Gastroesophageal sphincter (tissue), 4 donors: ENCODE results near the gene DMAP1. TPM values are rescaled to one million over a fixed set of nuclear protein-coding genes. Genes with fewer than 3 reads are reported as not detected.

Experiments
- ATAC-seq: fragments of 150-250 bp; one replicate; pipeline ENCODE4 v1.9.1; 2016; ENCODE audit warnings: mild to moderate bottlenecking, moderate library complexity
- H3K27ac ChIP-seq, 4 donors: fragments of 200-600 bp; sonication (generic) in 3 of 4; 1 replicate in 3 of 4; 2 replicates in 1 of 4; pipeline ENCODE4 v1.5.1; 2016 to 2019
- H3K27me3 ChIP-seq: fragments of 200-600 bp; sonication (generic); one replicate; pipeline ENCODE4 v1.5.1; 2019
- H3K36me3 ChIP-seq, 2 donors: fragments of 200-600 bp; sonication (generic); one replicate each; pipeline ENCODE4 v1.5.1; 2019; ENCODE audit warnings: control low read depth in 1 of 2
- H3K4me1 ChIP-seq, 3 donors: fragments of 200-600 bp; sonication (generic); 1 replicate in 2 of 3; 2 replicates in 1 of 3; pipeline ENCODE4 v1.5.1; 2016 to 2019; ENCODE audit warnings: control low read depth in 2 of 3
- H3K4me3 ChIP-seq, 2 donors: fragments of 200-600 bp; sonication (generic); one replicate each; pipeline ENCODE4 v1.5.1; 2019; ENCODE audit warnings: mild to moderate bottlenecking in 1 of 2, moderate library complexity in 1 of 2
- H3K9me3 ChIP-seq, 3 donors: fragments of 200-600 bp; sonication (generic); one replicate each; pipeline ENCODE4 v1.5.1; 2017 to 2019; ENCODE audit warnings: control low read depth in 2 of 3
- EP300 ChIP-seq: sonication (generic); formaldehyde crosslinking; IDR thresholded peaks from one replicate; pipeline ENCODE4 v1.6.1; 2017; ENCODE audit warnings: antibody characterized with exemption, mild to moderate bottlenecking
- POLR2A ChIP-seq, 2 donors: fragments of 450-650 bp; IDR thresholded peaks; one replicate each; pipeline ENCODE4 v1.6.1; 2017; ENCODE audit warnings: antibody characterized with exemption in 2 of 2, mild to moderate bottlenecking in 2 of 2, moderate library complexity in 1 of 2
- POLR2AphosphoS5 ChIP-seq: sonication (generic); formaldehyde crosslinking; IDR thresholded peaks from one replicate; pipeline ENCODE4 v1.6.1; 2017; ENCODE audit warnings: antibody characterized with exemption
- WGBS, 2 donors: methylation state at CpG; one replicate each; pipeline ENCODE4 v1.1.5; 2018; ENCODE audit warnings: low coverage in 1 of 2; 5-methylcytosine and 5-hydroxymethylcytosine counted together
- total RNA-seq, 4 donors: library from RNA; depleted of rRNA; stranded (reverse); fragments of >200 nt; gene quantifications; one replicate each; pipeline ENCODE4 v1.1.0, GENCODE V29; 2016
- TF ChIP-seq, protein P1 (sequence below), 4 experiments: fragments of 200-600 bp in 2 of 4; fragments of 450-650 bp in 2 of 4; sonication (generic) in 1 of 4; IDR thresholded peaks; one replicate each; pipeline ENCODE4 v1.5.1; 2017 to 2019; ENCODE audit warnings: antibody characterized with exemption in 4 of 4, mild to moderate bottlenecking in 2 of 4, moderate library complexity in 2 of 4

Gene DMAP1
- total RNA-seq, 4 donors from 2014 or later, result 28.0 to 37.1 (median 33.7) TPM

DNA sequence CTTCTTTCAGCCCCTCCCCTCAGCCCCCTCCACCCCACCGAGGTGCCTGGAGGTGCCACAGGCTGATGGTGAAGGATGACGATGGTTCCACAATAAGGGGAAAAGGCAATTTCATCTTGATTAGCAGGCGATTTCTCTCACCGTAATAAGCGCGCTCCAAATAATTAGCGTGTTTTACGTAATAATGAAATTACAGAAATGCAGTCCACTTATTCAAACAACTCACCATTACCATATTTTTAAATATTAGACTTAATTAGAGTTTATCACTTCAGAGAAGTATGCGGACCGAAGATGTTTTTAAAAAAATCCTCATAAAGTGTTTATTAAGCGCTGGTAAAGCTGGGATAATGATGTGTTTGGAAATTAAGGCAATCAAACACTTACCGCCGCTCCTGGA lies 14.9 kb downstream of the DMAP1 start:
- Histone ChIP-seq H3K4me1 (no peaks in the 10 kb centered on the region), H3K27me3 (no peaks in the 10 kb centered on the region), H3K4me3 (no peak overlapping the region), H3K27ac (no peak overlapping the region), H3K36me3 (peaks cover 0 to 25% of the 10 kb centered on the region in 2 donors), H3K9me3 (no peaks in the 10 kb centered on the region)
- no peak for TF ChIP-seq POLR2A (IDR thresholded peaks at IDR 0.05)
- TF ChIP-seq POLR2AphosphoS5, result no peak
- TF ChIP-seq, protein P1, sequence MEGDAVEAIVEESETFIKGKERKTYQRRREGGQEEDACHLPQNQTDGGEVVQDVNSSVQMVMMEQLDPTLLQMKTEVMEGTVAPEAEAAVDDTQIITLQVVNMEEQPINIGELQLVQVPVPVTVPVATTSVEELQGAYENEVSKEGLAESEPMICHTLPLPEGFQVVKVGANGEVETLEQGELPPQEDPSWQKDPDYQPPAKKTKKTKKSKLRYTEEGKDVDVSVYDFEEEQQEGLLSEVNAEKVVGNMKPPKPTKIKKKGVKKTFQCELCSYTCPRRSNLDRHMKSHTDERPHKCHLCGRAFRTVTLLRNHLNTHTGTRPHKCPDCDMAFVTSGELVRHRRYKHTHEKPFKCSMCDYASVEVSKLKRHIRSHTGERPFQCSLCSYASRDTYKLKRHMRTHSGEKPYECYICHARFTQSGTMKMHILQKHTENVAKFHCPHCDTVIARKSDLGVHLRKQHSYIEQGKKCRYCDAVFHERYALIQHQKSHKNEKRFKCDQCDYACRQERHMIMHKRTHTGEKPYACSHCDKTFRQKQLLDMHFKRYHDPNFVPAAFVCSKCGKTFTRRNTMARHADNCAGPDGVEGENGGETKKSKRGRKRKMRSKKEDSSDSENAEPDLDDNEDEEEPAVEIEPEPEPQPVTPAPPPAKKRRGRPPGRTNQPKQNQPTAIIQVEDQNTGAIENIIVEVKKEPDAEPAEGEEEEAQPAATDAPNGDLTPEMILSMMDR (IDR thresholded peaks at IDR 0.05), result no peak
- no peak for TF ChIP-seq EP300
- no peak for ATAC-seq
- 96 to 100% methylated on average over 2 to 12 of the region's 13 CpGs for WGBS, 2 donors

DNA sequence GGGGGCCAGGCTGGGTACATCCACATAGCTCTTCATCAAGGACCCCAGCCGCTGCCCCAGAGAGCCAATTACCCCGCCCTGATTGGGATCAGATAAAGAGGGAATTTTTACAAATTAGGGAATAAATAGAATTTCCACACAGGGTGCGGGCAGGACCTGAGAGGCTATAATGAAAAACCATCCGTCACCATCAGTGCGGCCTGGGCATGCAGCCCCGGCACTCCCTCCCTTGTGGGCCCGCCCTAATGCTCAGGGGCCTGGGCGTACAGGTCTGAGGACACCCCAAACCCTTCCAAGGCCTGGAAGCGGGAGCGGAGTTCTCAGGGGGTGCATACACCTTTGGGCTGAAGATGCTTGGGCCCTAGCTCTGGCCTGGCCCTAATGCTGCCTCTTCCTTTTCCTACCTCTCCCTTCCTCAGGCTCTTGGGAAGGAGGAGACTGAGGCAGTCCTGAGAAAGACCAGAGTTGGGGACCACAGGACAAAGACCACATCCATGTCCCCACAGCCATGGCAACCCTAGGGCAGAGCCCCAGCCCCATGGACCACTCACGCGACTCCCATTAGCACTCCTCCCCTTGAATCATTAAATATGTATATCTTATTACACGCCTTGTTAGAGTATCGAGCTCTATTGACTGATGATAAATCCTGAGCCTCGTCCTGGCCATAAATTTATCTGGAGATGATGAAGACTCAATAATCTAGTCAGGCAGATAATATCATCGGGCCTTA lies 16.3 kb downstream of the DMAP1 start:
- H3K4me1 ChIP-seq, result no peaks in the 10 kb centered on the region
- H3K4me3 ChIP-seq, result no peak overlapping the region
- H3K9me3 ChIP-seq, result no peaks in the 10 kb centered on the region
- H3K27ac ChIP-seq, result no peak overlapping the region
- H3K36me3 ChIP-seq, result peaks cover 0 to 25% of the 10 kb centered on the region in 2 donors
- H3K27me3 ChIP-seq, result no peaks in the 10 kb centered on the region
- WGBS, 2 donors, result 89 to 92% methylated on average over 6 to 7 of the region's 16 CpGs
- no peak for ATAC-seq
- TF ChIP-seq, protein P1 (IDR thresholded peaks at IDR 0.05), result no peak
- TF ChIP-seq EP300, result no peak
- TF ChIP-seq POLR2A (IDR thresholded peaks at IDR 0.05), result no peak
- no peak for TF ChIP-seq POLR2AphosphoS5

DNA sequence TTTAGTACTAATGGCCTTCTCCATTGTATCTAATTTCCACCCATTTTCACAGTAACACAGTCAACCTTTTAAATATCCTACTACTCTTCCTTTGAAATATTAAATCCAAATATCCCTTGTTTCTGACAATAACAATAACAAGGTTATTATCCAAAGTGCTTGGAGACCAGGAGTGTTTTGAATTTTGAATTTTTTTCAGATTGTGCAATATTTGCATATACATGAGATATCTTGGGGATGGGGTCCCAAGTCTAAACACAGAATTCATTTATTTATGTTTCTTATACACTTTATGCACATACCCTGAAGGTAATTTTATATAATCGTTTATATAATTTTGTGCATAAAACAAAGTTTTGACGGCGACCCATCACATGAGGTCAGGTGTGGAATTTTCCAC lies 17.5 kb downstream of the DMAP1 start:
- H3K9me3 ChIP-seq, result no peaks in the 10 kb centered on the region
- no peaks in the 10 kb centered on the region for H3K4me1 ChIP-seq
- ATAC-seq, result no peak
- 86 to 90% methylated on average over 3 of the region's 3 CpGs for WGBS, 2 donors
- H3K4me3 ChIP-seq, result no peak overlapping the region
- peaks cover 0 to 25% of the 10 kb centered on the region in 2 donors for H3K36me3 ChIP-seq
- H3K27me3 ChIP-seq, result no peaks in the 10 kb centered on the region
- TF ChIP-seq POLR2AphosphoS5, result no peak
- TF ChIP-seq POLR2A (IDR thresholded peaks at IDR 0.05), result no peak
- no peak for TF ChIP-seq EP300
- TF ChIP-seq, protein P1 (IDR thresholded peaks at IDR 0.05), result no peak
- H3K27ac ChIP-seq, result no peak overlapping the region

DNA sequence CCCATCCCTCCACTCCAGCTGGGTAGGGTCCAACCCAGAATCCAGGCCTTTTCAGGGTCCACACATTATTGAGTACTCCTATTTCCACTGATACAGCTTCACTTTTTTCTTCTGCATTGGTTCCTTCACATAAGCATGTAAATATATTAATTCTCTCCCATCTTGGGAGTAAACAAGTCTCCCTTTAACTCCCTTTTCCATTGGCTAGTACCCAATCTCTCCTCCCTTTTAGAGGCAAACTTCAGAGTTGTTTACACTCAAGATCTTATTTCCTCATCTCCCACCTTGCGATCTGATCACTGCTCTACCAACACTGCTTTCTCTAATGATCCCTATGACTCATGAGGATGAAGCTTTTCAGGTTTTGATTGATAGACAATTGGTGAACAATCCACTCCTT lies 20.3 kb downstream of the DMAP1 start:
- TF ChIP-seq, protein P1 (IDR thresholded peaks at IDR 0.05), result no peak
- TF ChIP-seq EP300 (no peak), POLR2AphosphoS5 (no peak), POLR2A (IDR thresholded peaks at IDR 0.05) (no peak)
- H3K36me3 ChIP-seq, result peaks cover 0 to 25% of the 10 kb centered on the region in 2 donors
- H3K9me3 ChIP-seq, result no peaks in the 10 kb centered on the region
- WGBS, 2 donors, result 83 to 100% methylated on average over 1 of the region's 1 CpG
- ATAC-seq, result no peak
- no peak overlapping the region for H3K27ac ChIP-seq
- H3K4me3 ChIP-seq, result no peak overlapping the region
- no peaks in the 10 kb centered on the region for H3K27me3 ChIP-seq
- peaks cover 0 to 12% (median 0%) of the 10 kb centered on the region in 3 donors for H3K4me1 ChIP-seq

DNA sequence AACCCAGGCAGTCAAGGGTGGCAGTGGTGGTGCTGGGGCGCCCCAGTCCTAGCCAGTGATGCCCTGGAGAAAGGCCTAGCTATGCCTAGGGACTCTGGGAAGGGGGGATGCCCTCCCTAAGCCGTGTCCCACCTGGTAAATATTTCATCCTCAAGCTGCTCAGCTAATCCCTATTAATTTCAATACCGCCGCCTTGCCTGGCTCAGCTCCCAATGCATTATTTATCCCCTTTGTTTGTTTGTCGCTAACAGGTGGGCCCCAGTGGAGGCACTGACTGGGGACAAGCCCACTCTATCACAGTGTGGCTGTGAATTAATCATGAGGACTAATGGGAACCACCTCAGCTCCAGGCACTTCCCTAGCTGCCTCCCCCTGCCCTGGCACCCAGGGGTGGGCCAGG lies 22.5 kb downstream of the DMAP1 start:
- no peaks in the 10 kb centered on the region for H3K27me3 ChIP-seq
- H3K36me3 ChIP-seq, result peaks cover 0 to 19% of the 10 kb centered on the region in 2 donors
- no peak for ATAC-seq
- WGBS, 2 donors, result 79% methylated on average over 2 of the region's 5 CpGs; no CpG with 5 or more reads in 1 of the 2 donors
- H3K9me3 ChIP-seq, result no peaks in the 10 kb centered on the region
- peaks cover 5 to 35% (median 14%) of the 10 kb centered on the region in 3 donors for H3K4me1 ChIP-seq
- no peak overlapping the region for H3K4me3 ChIP-seq
- TF ChIP-seq, protein P1 (IDR thresholded peaks at IDR 0.05), result no peak
- TF ChIP-seq EP300 (no peak), POLR2A (IDR thresholded peaks at IDR 0.05) (no peak), POLR2AphosphoS5 (no peak)
- H3K27ac ChIP-seq, result no peak overlapping the region
